ENCODE data around the gene ARHGEF6.
"Not testable (repeated sequence)": the region's sequence is repeated elsewhere in the genome, so short reads cannot be mapped to it uniquely, and the experiment has no call there.

Gene ARHGEF6

GRCh38 chrX:136781180-136781797 is 557 bp upstream of the ARHGEF6 start:
- DNase-seq (ENCODE audit: low read depth in 2 of 2) = no peak

- DNase-seq (ENCODE audit: low read depth in 2 of 2) = no peak
These were observed 491 bp downstream of the ARHGEF6 start for GRCh38 chrX:136780241-136780640.

- no peak for DNase-seq (ENCODE audit: low read depth in 2 of 2)
These were observed 1.4 kb downstream of the ARHGEF6 start for GRCh38 chrX:136779346-136779781.

- DNase-seq (ENCODE audit: low read depth in 2 of 2) = no peak
These were observed 1.8 kb downstream of the ARHGEF6 start for GRCh38 chrX:136778916-136779315.

GRCh38 chrX:136778020-136778419 is 2.7 kb downstream of the ARHGEF6 start:
- DNase-seq (ENCODE audit: low read depth in 2 of 2) = no peak

GRCh38 chrX:136773648-136774047 is 7.1 kb downstream of the ARHGEF6 start:
- no peak for DNase-seq (ENCODE audit: low read depth in 2 of 2)

GRCh38 chrX:136771869-136772268 is 8.9 kb downstream of the ARHGEF6 start:
- DNase-seq (ENCODE audit: low read depth in 2 of 2) = not testable (repeated sequence)

GRCh38 chrX:136768469-136769084 is 12.2 kb downstream of the ARHGEF6 start:
- DNase-seq (ENCODE audit: low read depth in 2 of 2) = no peak

GRCh38 chrX:136767104-136767941 is 13.4 kb downstream of the ARHGEF6 start:
- no peak for DNase-seq (ENCODE audit: low read depth in 2 of 2)

- DNase-seq (ENCODE audit: low read depth in 2 of 2) = no peak
These were observed 14.0 kb downstream of the ARHGEF6 start for GRCh38 chrX:136766785-136767103.

GRCh38 chrX:136765821-136766356 is 14.8 kb downstream of the ARHGEF6 start:
- no peak for DNase-seq (ENCODE audit: low read depth in 2 of 2)

- DNase-seq (ENCODE audit: low read depth in 2 of 2) = no peak
These were observed 16.5 kb downstream of the ARHGEF6 start for GRCh38 chrX:136764206-136764605.

GRCh38 chrX:136762820-136763452 is 17.8 kb downstream of the ARHGEF6 start:
- DNase-seq (ENCODE audit: low read depth in 2 of 2) = no peak

GRCh38 chrX:136761421-136761820 is 19.3 kb downstream of the ARHGEF6 start:
- no peak for DNase-seq (ENCODE audit: low read depth in 2 of 2)

- no peak for DNase-seq (ENCODE audit: low read depth in 2 of 2)
These were observed 20.8 kb downstream of the ARHGEF6 start for GRCh38 chrX:136759968-136760367.

- DNase-seq (ENCODE audit: low read depth in 2 of 2) = no peak
These were observed 25.3 kb downstream of the ARHGEF6 start for GRCh38 chrX:136755411-136755810.

- no peak for DNase-seq (ENCODE audit: low read depth in 2 of 2)
These were observed 26.1 kb downstream of the ARHGEF6 start for GRCh38 chrX:136754651-136755050.

- no peak for DNase-seq (ENCODE audit: low read depth in 2 of 2)
These were observed 27.9 kb downstream of the ARHGEF6 start for GRCh38 chrX:136752796-136753195.

GRCh38 chrX:136752346-136752745 is 28.4 kb downstream of the ARHGEF6 start:
- DNase-seq (ENCODE audit: low read depth in 2 of 2) = no peak

- DNase-seq (ENCODE audit: low read depth in 2 of 2) = no peak
These were observed 30.4 kb downstream of the ARHGEF6 start for GRCh38 chrX:136750364-136750763.

- DNase-seq (ENCODE audit: low read depth in 2 of 2) = no peak
These were observed 33.4 kb downstream of the ARHGEF6 start for GRCh38 chrX:136747003-136747986.
